Osteoblast (primary cell): ENCODE measurements around the gene MIOS. TPM values are rescaled to one million over a fixed set of nuclear protein-coding genes. Genes with fewer than 3 reads are reported as not detected.

Experiments
- DNase-seq: peaks from one replicate; pipeline ENCODE4 v3.0.0; 2011; ENCODE audit warnings: low spot score, mixed read lengths; ENCODE audit not compliant: insufficient read length; ENCODE audit errors: missing footprints
- H2AFZ ChIP-seq: 2 replicates; pipeline ENCODE4 v1.6.0; 2011; ENCODE audit warnings: mild to moderate bottlenecking, low read length
- H3K27ac ChIP-seq: 2 replicates; pipeline ENCODE4 v1.5.1; 2011; ENCODE audit warnings: mild to moderate bottlenecking, low read depth, low read length, moderate library complexity
- H3K27me3 ChIP-seq: 2 replicates; pipeline ENCODE4 v1.6.0; 2012; ENCODE audit warnings: mild to moderate bottlenecking, control low read depth, inconsistent platforms, low read length, moderate library complexity; ENCODE audit not compliant: insufficient read depth
- H3K36me3 ChIP-seq: 2 replicates; pipeline ENCODE4 v1.5.1; 2011; ENCODE audit warnings: mild to moderate bottlenecking, low read length, control low read depth, moderate library complexity; ENCODE audit not compliant: insufficient read depth
- H3K4me1 ChIP-seq: 2 replicates; pipeline ENCODE4 v1.5.1; 2011; ENCODE audit warnings: mild to moderate bottlenecking, low read length, control low read depth, moderate library complexity; ENCODE audit not compliant: insufficient read depth
- H3K4me2 ChIP-seq: 2 replicates; pipeline ENCODE4 v1.6.0; 2011; ENCODE audit warnings: mild to moderate bottlenecking, low read length; ENCODE audit not compliant: insufficient read depth
- H3K4me3 ChIP-seq: fragments of 200-600 bp; sonication (generic); 3 replicates; pipeline ENCODE4 v1.5.1; 2012; ENCODE audit warnings: mild to moderate bottlenecking, low read length, inconsistent platforms; ENCODE audit not compliant: insufficient read depth
- H3K79me2 ChIP-seq: 2 replicates; pipeline ENCODE4 v1.6.0; 2012; ENCODE audit warnings: mild to moderate bottlenecking, low read length, control low read depth, inconsistent platforms; ENCODE audit not compliant: insufficient read depth
- H3K9me3 ChIP-seq: 2 replicates; pipeline ENCODE4 v1.5.1; 2011; ENCODE audit warnings: low read depth, low read length, control low read depth
- H4K20me1 ChIP-seq: 2 replicates; pipeline ENCODE4 v1.6.0; 2012; ENCODE audit warnings: mild to moderate bottlenecking, low read length, control low read depth; ENCODE audit not compliant: insufficient read depth
- total RNA-seq: library from RNA; depleted of rRNA; stranded (reverse); fragments of >200 nt; gene quantifications from 2 replicates; pipeline ENCODE4 v1.2.3, GENCODE V29; 2012
- TF ChIP-seq, protein P1 (sequence below): IDR thresholded peaks from 2 replicates; pipeline ENCODE4 v1.5.1; 2011; ENCODE audit warnings: mild to moderate bottlenecking, low read depth, low read length, moderate library complexity; ENCODE audit errors: extremely low read depth

MIOS gene
- total RNA-seq, 1 donor, result 43.4 TPM

DNA sequence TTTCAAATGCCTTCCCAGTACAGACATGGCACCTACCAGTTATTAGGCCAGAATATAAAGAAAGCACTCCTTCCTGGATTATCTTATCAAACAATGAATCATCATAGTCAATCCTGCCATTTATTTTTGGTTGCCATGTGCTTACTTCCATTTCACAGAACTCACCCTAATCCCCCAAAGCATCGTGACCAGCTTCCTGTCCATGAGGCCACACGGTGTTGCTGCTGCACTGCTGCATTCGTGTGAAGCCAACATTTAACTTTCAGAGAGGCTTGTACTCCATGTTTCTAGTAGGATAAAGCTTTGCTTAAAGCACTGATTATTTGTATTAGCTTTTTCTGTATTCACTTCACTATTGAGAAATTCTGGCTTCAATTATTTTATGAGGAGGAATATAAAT, 45.4 kb upstream of the MIOS start:
- Histone ChIP-seq H3K27ac (no peak overlapping the region), H3K27me3 (no peaks in the 10 kb centered on the region), H3K4me1 (peaks cover 12% of the 10 kb centered on the region), H4K20me1 (no peaks in the 10 kb centered on the region), H3K9me3 (no peaks in the 10 kb centered on the region), H2AFZ (peak overlapping the region; percentile 13), H3K79me2 (no peaks in the 10 kb centered on the region), H3K4me2 (no peak overlapping the region), H3K4me3 (no peak overlapping the region), H3K36me3 (no peaks in the 10 kb centered on the region)
- TF ChIP-seq, protein P1, sequence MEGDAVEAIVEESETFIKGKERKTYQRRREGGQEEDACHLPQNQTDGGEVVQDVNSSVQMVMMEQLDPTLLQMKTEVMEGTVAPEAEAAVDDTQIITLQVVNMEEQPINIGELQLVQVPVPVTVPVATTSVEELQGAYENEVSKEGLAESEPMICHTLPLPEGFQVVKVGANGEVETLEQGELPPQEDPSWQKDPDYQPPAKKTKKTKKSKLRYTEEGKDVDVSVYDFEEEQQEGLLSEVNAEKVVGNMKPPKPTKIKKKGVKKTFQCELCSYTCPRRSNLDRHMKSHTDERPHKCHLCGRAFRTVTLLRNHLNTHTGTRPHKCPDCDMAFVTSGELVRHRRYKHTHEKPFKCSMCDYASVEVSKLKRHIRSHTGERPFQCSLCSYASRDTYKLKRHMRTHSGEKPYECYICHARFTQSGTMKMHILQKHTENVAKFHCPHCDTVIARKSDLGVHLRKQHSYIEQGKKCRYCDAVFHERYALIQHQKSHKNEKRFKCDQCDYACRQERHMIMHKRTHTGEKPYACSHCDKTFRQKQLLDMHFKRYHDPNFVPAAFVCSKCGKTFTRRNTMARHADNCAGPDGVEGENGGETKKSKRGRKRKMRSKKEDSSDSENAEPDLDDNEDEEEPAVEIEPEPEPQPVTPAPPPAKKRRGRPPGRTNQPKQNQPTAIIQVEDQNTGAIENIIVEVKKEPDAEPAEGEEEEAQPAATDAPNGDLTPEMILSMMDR, result no peak
- DNase-seq, result peak; percentile 38

DNA sequence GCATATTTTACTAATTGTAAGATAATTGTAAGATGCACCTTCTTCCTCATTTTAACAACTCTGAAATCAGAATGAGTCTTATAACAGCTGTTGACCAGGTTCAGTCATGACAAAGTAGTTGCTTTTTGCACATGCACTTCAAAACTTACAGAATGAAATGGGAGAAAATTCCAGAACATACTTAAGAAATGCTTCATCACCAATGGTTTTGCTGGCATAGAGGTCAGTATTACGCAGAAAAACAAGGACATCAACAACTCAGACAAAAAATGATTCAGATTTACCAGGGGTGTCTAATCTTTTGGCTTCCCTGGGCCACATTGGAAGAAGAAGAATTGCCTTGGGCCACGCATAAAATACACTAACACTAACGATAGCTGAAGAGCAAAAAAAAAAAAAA, 44.3 kb upstream of the MIOS start:
- H2AFZ ChIP-seq, result no peak overlapping the region
- DNase-seq, result peak; percentile 21

DNA sequence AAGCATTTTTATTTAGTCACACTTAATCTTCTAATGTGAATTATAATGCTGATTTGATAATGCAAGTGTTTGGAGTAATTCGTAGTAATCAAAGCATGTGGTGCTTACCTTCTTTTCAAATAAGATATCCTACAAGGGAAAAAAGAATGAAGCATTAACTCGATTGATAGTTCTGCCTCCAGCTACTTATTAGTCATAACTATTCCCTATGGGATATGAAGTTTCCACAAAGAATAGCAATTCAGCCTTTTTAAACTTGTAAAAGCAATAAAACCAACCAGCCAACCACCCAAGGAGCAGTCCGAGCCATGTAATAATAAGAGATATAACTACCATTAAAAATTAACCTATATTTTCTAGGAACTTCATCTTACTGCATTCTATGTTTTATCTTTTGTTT, 42.6 kb upstream of the MIOS start:
- H4K20me1 ChIP-seq, result no peaks in the 10 kb centered on the region
- DNase-seq, result peak; percentile 90
- H3K27ac ChIP-seq, result no peak overlapping the region
- H3K27me3 ChIP-seq, result no peaks in the 10 kb centered on the region
- no peak overlapping the region for H3K4me2 ChIP-seq
- no peaks in the 10 kb centered on the region for H3K36me3 ChIP-seq
- no peak overlapping the region for H2AFZ ChIP-seq
- no peaks in the 10 kb centered on the region for H3K9me3 ChIP-seq
- H3K4me3 ChIP-seq, result no peak overlapping the region
- TF ChIP-seq, protein P1, result no peak
- H3K79me2 ChIP-seq, result no peaks in the 10 kb centered on the region
- H3K4me1 ChIP-seq, result peaks cover 12% of the 10 kb centered on the region

More for the DNA sequence above, 44.3 kb upstream of the MIOS start:
- H3K9me3 ChIP-seq, result no peaks in the 10 kb centered on the region
- H3K4me2 ChIP-seq, result no peak overlapping the region
- H3K27me3 ChIP-seq, result no peaks in the 10 kb centered on the region
- TF ChIP-seq, protein P1, result no peak
- no peak overlapping the region for H3K27ac ChIP-seq
- H3K4me1 ChIP-seq, result peaks cover 12% of the 10 kb centered on the region
- H3K4me3 ChIP-seq, result no peak overlapping the region
- H4K20me1 ChIP-seq, result no peaks in the 10 kb centered on the region
- H3K36me3 ChIP-seq, result no peaks in the 10 kb centered on the region
- no peaks in the 10 kb centered on the region for H3K79me2 ChIP-seq

DNA sequence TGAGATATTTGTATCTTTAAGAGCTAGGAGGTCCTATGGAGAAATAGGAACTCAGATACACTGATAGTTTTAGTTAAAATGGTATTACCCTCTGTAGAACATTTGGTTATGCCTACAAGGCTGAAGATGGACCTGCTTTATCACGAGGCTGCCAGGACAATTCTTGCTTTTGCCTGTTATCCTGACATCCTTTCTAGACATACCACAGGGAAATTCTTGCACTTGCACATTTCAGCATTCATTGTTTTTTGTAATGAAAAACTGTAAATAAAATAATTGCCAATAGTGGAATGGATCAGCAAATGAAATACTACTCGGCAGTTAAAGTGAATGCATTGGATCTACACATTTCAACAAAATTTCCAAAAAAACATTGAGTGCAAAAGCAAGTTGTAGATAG, 40.7 kb upstream of the MIOS start:
- Histone ChIP-seq H3K9me3 (no peaks in the 10 kb centered on the region), H3K36me3 (no peaks in the 10 kb centered on the region), H3K79me2 (no peaks in the 10 kb centered on the region), H4K20me1 (no peaks in the 10 kb centered on the region), H2AFZ (no peak overlapping the region), H3K4me2 (no peak overlapping the region), H3K27ac (no peak overlapping the region), H3K27me3 (no peaks in the 10 kb centered on the region), H3K4me3 (no peak overlapping the region), H3K4me1 (peaks cover 12% of the 10 kb centered on the region)
- TF ChIP-seq, protein P1, result no peak
- no peak for DNase-seq
